SK-N-MC (cell line): ENCODE data around the gene ZNF804A.

Experiments
- EZH2 ChIP-seq: fragments of 200-600 bp; sonication (generic); IDR thresholded peaks from one replicate; pipeline ENCODE4 v1.6.1; 2017; ENCODE audit warnings: antibody characterized with exemption
- FOXP2 ChIP-seq: optimal IDR thresholded peaks from 2 replicates; pipeline ENCODE3; 2011; ENCODE audit warnings: mild to moderate bottlenecking, moderate library complexity; ENCODE audit not compliant: insufficient read depth; ENCODE audit errors: extremely low read length, control extremely low read depth
- POLR2AphosphoS5 ChIP-seq: IDR thresholded peaks from 2 replicates; pipeline ENCODE4 v1.6.1; 2012; ENCODE audit warnings: mild to moderate bottlenecking, low read depth, low read length, borderline replicate concordance

DNA sequence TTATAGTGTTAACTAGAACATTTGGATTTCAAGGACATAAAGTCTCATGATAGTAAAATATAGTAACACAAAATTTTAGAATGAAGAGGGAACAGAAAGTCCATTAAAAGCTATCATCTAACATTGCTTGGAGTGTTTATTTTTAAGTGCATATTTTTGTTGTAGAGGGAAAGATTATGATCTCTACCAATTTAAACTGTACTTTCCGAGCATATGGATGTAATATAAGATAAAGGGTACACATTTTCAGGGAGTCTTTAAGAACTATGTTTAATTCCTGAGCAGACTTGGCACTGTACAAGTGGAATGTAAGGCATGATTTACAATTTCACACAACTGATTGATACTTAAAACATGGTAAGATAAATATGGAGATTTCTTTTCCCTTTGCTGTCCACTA is 34.2 kb upstream of the ZNF804A start:
- TF ChIP-seq POLR2AphosphoS5 (no peak), EZH2 (no peak), FOXP2 (no peak)
